ENCODE data around the gene NELFCD.

Gene NELFCD

GRCh38 chr20:58994390-58995159 lies 13.5 kb downstream of the NELFCD start:
- no peak overlapping the region for H3K4me3 ChIP-seq (ENCODE audit: low read length)
- no peak for TF ChIP-seq CTCF (IDR thresholded peaks at IDR 0.05; ENCODE audit: insufficient read depth, low read depth, low read length, missing control alignments)
- no peak for DNase-seq (ENCODE audit: low read depth)

- peak; percentile 39 for DNase-seq (ENCODE audit: low read depth)
- H3K4me3 ChIP-seq (ENCODE audit: low read length), result no peak overlapping the region
- no peak for TF ChIP-seq CTCF (IDR thresholded peaks at IDR 0.05; ENCODE audit: insufficient read depth, low read depth, low read length, missing control alignments)
These were observed 14.6 kb downstream of the NELFCD start for GRCh38 chr20:58995461-58996225.

GRCh38 chr20:58996226-58996611 lies 15.2 kb downstream of the NELFCD start:
- H3K4me3 ChIP-seq (ENCODE audit: low read length), result no peak overlapping the region
- TF ChIP-seq CTCF (IDR thresholded peaks at IDR 0.05; ENCODE audit: insufficient read depth, low read depth, low read length, missing control alignments), result no peak
- no peak for DNase-seq (ENCODE audit: low read depth)

GRCh38 chr20:58997141-58997770 lies 16.2 kb downstream of the NELFCD start:
- TF ChIP-seq CTCF (IDR thresholded peaks at IDR 0.05; ENCODE audit: insufficient read depth, low read depth, low read length, missing control alignments), result no peak
- H3K4me3 ChIP-seq (ENCODE audit: low read length), result no peak overlapping the region
- DNase-seq (ENCODE audit: low read depth), result no peak

GRCh38 chr20:58998656-58999055 lies 17.6 kb downstream of the NELFCD start:
- H3K4me3 ChIP-seq (ENCODE audit: low read length), result no peak overlapping the region
- TF ChIP-seq CTCF (IDR thresholded peaks at IDR 0.05; ENCODE audit: insufficient read depth, low read depth, low read length, missing control alignments), result no peak
- DNase-seq (ENCODE audit: low read depth), result no peak

- no peak for DNase-seq (ENCODE audit: low read depth)
- H3K4me3 ChIP-seq (ENCODE audit: low read length), result no peak overlapping the region
- TF ChIP-seq CTCF (IDR thresholded peaks at IDR 0.05; ENCODE audit: insufficient read depth, low read depth, low read length, missing control alignments), result no peak
These were observed 19.3 kb downstream of the NELFCD start for GRCh38 chr20:59000326-59000725.

Measured in epithelial cell of esophagus (primary cell).